ES-I3 (cell line): ENCODE results near the gene TLE6.
"Not testable (repeated sequence)": the region's sequence is repeated elsewhere in the genome, so short reads cannot be mapped to it uniquely, and the experiment has no call there.

Experiments
- H3K36me3 ChIP-seq: 2 replicates; pipeline ENCODE4 v1.6.1; 2013; ENCODE audit warnings: mild to moderate bottlenecking, low read length, control low read depth, moderate library complexity; ENCODE audit not compliant: insufficient read depth
- H3K4me1 ChIP-seq: 2 replicates; pipeline ENCODE4 v1.6.1; 2013; ENCODE audit warnings: mild to moderate bottlenecking, control low read depth, low read length; ENCODE audit not compliant: insufficient read depth
- H3K9ac ChIP-seq: 2 replicates; pipeline ENCODE4 v1.6.1; 2013; ENCODE audit warnings: low read depth, mild to moderate bottlenecking, low read length, moderate library complexity
- H3K9me3 ChIP-seq: 2 replicates; pipeline ENCODE4 v1.6.1; 2013; ENCODE audit warnings: mild to moderate bottlenecking, low read length, moderate library complexity; ENCODE audit not compliant: control insufficient read depth, insufficient read depth

The TLE6 gene

GRCh38 chr19:2983351-2984214 is 6.2 kb downstream of the TLE6 start:
- peak overlapping the region; percentile 35; the same call in 1 of the 2 replicates for H3K9ac ChIP-seq
- H3K9me3 ChIP-seq = no peaks in the 10 kb centered on the region
- peaks cover 28% of the 10 kb centered on the region for H3K4me1 ChIP-seq
- no peaks in the 10 kb centered on the region for H3K36me3 ChIP-seq

- peaks cover 28% of the 10 kb centered on the region for H3K4me1 ChIP-seq
- H3K36me3 ChIP-seq = no peaks in the 10 kb centered on the region
Observed at GRCh38 chr19:2984215-2984528, 6.8 kb downstream of the TLE6 start.

GRCh38 chr19:2986951-2987524 is 9.7 kb downstream of the TLE6 start:
- peak overlapping the region; percentile 15; the same call in 1 of the 2 replicates for H3K9ac ChIP-seq

More at GRCh38 chr19:2984215-2984528, 6.8 kb downstream of the TLE6 start:
- Histone ChIP-seq H3K9me3 (no peaks in the 10 kb centered on the region), H3K9ac (peak overlapping the region; percentile 35; the same call in 1 of the 2 replicates)

GRCh38 chr19:2987797-2988196 is 10.4 kb downstream of the TLE6 start:
- Histone ChIP-seq H3K9me3 (no peaks in the 10 kb centered on the region), H3K9ac (no peak overlapping the region), H3K4me1 (peaks cover 24% of the 10 kb centered on the region), H3K36me3 (no peaks in the 10 kb centered on the region)

More at GRCh38 chr19:2986951-2987524, 9.7 kb downstream of the TLE6 start:
- H3K9me3 ChIP-seq = no peaks in the 10 kb centered on the region
- peaks cover 28% of the 10 kb centered on the region for H3K4me1 ChIP-seq
- no peaks in the 10 kb centered on the region for H3K36me3 ChIP-seq

- Histone ChIP-seq H3K36me3 (no peaks in the 10 kb centered on the region), H3K9me3 (no peaks in the 10 kb centered on the region), H3K4me1 (peaks cover 16% of the 10 kb centered on the region), H3K9ac (no peak overlapping the region)
Observed at GRCh38 chr19:2988568-2988967, 11.2 kb downstream of the TLE6 start.

GRCh38 chr19:2989236-2989946 is 12.0 kb downstream of the TLE6 start:
- H3K9ac ChIP-seq = no peak overlapping the region
- no peaks in the 10 kb centered on the region for H3K36me3 ChIP-seq
- H3K9me3 ChIP-seq = no peaks in the 10 kb centered on the region
- peaks cover 13% of the 10 kb centered on the region; the same call in 1 of the 2 replicates for H3K4me1 ChIP-seq

- H3K9me3 ChIP-seq, H3K36me3 ChIP-seq, H3K4me1 ChIP-seq, H3K9ac ChIP-seq: not testable (repeated sequence)
Observed at GRCh38 chr19:2992333-2992732, 15.0 kb downstream of the TLE6 start.

GRCh38 chr19:2992958-2993357 is 15.6 kb downstream of the TLE6 start:
- peaks cover under 1% of the 10 kb centered on the region; the same call in 1 of the 2 replicates for H3K4me1 ChIP-seq
- no peaks in the 10 kb centered on the region for H3K36me3 ChIP-seq
- H3K9ac ChIP-seq = no peak overlapping the region
- no peaks in the 10 kb centered on the region for H3K9me3 ChIP-seq

- H3K4me1 ChIP-seq = no peaks in the 10 kb centered on the region
- H3K9ac ChIP-seq = no peak overlapping the region
- H3K36me3 ChIP-seq = no peaks in the 10 kb centered on the region
- H3K9me3 ChIP-seq = no peaks in the 10 kb centered on the region
Observed at GRCh38 chr19:2993579-2993978, 16.2 kb downstream of the TLE6 start.

GRCh38 chr19:2994588-2995131 is 17.3 kb downstream of the TLE6 start:
- Histone ChIP-seq H3K4me1 (no peaks in the 10 kb centered on the region), H3K36me3 (no peaks in the 10 kb centered on the region), H3K9me3 (no peaks in the 10 kb centered on the region), H3K9ac (no peak overlapping the region)

- Histone ChIP-seq H3K9ac (no peak overlapping the region), H3K36me3 (no peaks in the 10 kb centered on the region), H3K9me3 (no peaks in the 10 kb centered on the region), H3K4me1 (no peaks in the 10 kb centered on the region)
Observed at GRCh38 chr19:2997720-2998119, 20.4 kb downstream of the TLE6 start.

- H3K9me3 ChIP-seq = no peaks in the 10 kb centered on the region
- no peak overlapping the region for H3K9ac ChIP-seq
- no peaks in the 10 kb centered on the region for H3K36me3 ChIP-seq
- no peaks in the 10 kb centered on the region for H3K4me1 ChIP-seq
Observed at GRCh38 chr19:2998642-2999041, 21.3 kb downstream of the TLE6 start.

GRCh38 chr19:3001235-3001800 is 24.0 kb downstream of the TLE6 start:
- no peaks in the 10 kb centered on the region for H3K36me3 ChIP-seq
- no peaks in the 10 kb centered on the region; the same call in 1 of the 2 replicates for H3K4me1 ChIP-seq
- H3K9ac ChIP-seq = no peak overlapping the region
- no peaks in the 10 kb centered on the region for H3K9me3 ChIP-seq

GRCh38 chr19:3003046-3003445 is 25.7 kb downstream of the TLE6 start:
- H3K9me3 ChIP-seq = no peaks in the 10 kb centered on the region
- H3K4me1 ChIP-seq = no peaks in the 10 kb centered on the region; the same call in 1 of the 2 replicates
- H3K36me3 ChIP-seq = no peaks in the 10 kb centered on the region
- H3K9ac ChIP-seq = no peak overlapping the region
